DOHH2 (cell line): ENCODE results near the gene DSCAML1.

ENCODE experiments used
- CTCF ChIP-seq: fragments of 200-600 bp; sonication (generic); IDR thresholded peaks from one replicate; pipeline ENCODE4 v1.5.1; 2014; ENCODE audit warnings: antibody characterized with exemption, mild to moderate bottlenecking, low read depth, low read length; ENCODE audit not compliant: poor library complexity, severe bottlenecking
- EZH2phosphoT487 ChIP-seq: fragments of 200-600 bp; sonication (generic); IDR thresholded peaks from 2 replicates; pipeline ENCODE4 v1.6.1; 2017; ENCODE audit warnings: borderline replicate concordance, mild to moderate bottlenecking, antibody characterized with exemption, low read length, moderate library complexity, mixed read lengths

GRCh38 chr11:117805045-117805444 is 8.0 kb upstream of the DSCAML1 start:
- TF ChIP-seq CTCF (no peak), EZH2phosphoT487 (no peak)
